ENCODE results near the gene FBXL20. TPM values are rescaled to one million over a fixed set of nuclear protein-coding genes. Genes with fewer than 3 reads are reported as not detected.
A peak's percentile ranks its signal among the peaks of the same experiment; 100 is the strongest.

Gene FBXL20
- total RNA-seq, 1 donor from 2014 or later: 18.3 TPM

DNA sequence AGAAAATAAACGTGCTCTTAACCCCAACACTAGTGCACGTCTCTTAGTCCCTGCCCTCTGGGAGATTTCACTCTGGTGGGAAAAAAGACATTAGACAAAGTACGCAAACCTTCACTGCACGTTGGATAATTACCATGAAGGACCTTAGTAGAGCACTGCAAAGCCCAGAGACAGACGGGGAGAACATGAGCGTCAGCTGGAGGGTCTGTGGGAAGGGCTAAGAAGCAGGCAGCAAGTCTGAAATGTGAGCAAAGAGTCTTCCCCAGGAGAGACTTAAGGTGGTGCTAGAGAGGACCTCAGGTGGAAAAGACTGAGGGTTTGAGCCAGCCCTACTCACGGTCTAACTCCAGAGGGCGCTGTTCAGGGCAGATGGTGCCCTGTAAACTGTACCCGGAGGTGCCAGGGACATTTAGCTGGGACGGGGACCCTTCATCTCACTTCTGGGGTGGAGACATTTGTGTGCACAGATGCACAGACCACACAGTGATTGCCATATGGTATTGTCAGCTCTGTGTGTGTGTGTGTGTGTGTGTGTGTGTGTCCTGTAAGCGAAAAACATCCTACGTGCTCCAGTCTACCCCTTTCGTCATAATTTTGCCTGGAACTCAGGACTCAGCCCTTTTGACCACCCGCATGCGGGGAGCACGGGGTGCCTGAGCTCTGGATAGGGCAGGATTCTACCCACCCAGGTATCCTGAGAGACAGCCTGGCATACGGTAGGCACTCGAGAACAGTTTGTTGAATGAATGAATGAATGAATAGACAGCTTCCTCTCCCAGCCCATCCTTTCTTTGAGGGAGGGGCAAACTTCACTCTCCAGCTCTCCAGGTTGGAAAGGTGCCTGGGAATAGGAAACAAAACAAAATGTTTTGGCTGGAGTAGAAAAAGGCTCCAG lies 165.6 kb downstream of the FBXL20 start:
- H3K27ac ChIP-seq (ENCODE audit: low read depth, low read length): no peak overlapping the region
- no peaks in the 10 kb centered on the region for H3K9me3 ChIP-seq (ENCODE audit: insufficient read depth, low read depth, low read length)
- H3K9ac ChIP-seq (ENCODE audit: low read length): no peak overlapping the region
- no peak for TF ChIP-seq EZH2 (IDR thresholded peaks at IDR 0.05; ENCODE audit: insufficient read depth, low read length)
- TF ChIP-seq, protein P1, sequence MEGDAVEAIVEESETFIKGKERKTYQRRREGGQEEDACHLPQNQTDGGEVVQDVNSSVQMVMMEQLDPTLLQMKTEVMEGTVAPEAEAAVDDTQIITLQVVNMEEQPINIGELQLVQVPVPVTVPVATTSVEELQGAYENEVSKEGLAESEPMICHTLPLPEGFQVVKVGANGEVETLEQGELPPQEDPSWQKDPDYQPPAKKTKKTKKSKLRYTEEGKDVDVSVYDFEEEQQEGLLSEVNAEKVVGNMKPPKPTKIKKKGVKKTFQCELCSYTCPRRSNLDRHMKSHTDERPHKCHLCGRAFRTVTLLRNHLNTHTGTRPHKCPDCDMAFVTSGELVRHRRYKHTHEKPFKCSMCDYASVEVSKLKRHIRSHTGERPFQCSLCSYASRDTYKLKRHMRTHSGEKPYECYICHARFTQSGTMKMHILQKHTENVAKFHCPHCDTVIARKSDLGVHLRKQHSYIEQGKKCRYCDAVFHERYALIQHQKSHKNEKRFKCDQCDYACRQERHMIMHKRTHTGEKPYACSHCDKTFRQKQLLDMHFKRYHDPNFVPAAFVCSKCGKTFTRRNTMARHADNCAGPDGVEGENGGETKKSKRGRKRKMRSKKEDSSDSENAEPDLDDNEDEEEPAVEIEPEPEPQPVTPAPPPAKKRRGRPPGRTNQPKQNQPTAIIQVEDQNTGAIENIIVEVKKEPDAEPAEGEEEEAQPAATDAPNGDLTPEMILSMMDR (IDR thresholded peaks at IDR 0.05; ENCODE audit: insufficient read depth, low read depth, low read length): peak; percentile 77
- no peak overlapping the region for H3K27ac Mint-ChIP-seq (ENCODE audit: unreplicated experiment)
- H3K4me3 ChIP-seq (ENCODE audit: insufficient read depth, low read depth, low read length): no peak overlapping the region
- FAIRE-seq (no peak), DNase-seq (ENCODE audit: low read depth) (peak; percentile 35)
- H4K20me1 ChIP-seq (ENCODE audit: insufficient read depth, low read length): no peaks in the 10 kb centered on the region
- no peaks in the 10 kb centered on the region for H3K9me3 Mint-ChIP-seq (ENCODE audit: unreplicated experiment)
- peaks cover 11% of the 10 kb centered on the region for H3K4me1 ChIP-seq (ENCODE audit: insufficient read depth, low read length)
- peaks cover 3% of the 10 kb centered on the region for H3K27me3 ChIP-seq (ENCODE audit: insufficient read depth, low read length)
- H3K27me3 Mint-ChIP-seq (ENCODE audit: low read depth, unreplicated experiment): peaks cover 31% of the 10 kb centered on the region
- no peaks in the 10 kb centered on the region for H3K36me3 Mint-ChIP-seq (ENCODE audit: low read depth, unreplicated experiment)
- H3K4me2 ChIP-seq (ENCODE audit: low read length): no peak overlapping the region
- H3K36me3 ChIP-seq (ENCODE audit: insufficient read depth, low read length): no peaks in the 10 kb centered on the region
- H2AFZ ChIP-seq (ENCODE audit: low read depth, low read length): no peak overlapping the region
- H3K4me3 Mint-ChIP-seq (ENCODE audit: unreplicated experiment): no peak overlapping the region
- H3K4me1 Mint-ChIP-seq (ENCODE audit: low read depth, unreplicated experiment): peaks cover 3% of the 10 kb centered on the region
- no peaks in the 10 kb centered on the region for H3K79me2 ChIP-seq (ENCODE audit: insufficient read depth, low read length)

DNA sequence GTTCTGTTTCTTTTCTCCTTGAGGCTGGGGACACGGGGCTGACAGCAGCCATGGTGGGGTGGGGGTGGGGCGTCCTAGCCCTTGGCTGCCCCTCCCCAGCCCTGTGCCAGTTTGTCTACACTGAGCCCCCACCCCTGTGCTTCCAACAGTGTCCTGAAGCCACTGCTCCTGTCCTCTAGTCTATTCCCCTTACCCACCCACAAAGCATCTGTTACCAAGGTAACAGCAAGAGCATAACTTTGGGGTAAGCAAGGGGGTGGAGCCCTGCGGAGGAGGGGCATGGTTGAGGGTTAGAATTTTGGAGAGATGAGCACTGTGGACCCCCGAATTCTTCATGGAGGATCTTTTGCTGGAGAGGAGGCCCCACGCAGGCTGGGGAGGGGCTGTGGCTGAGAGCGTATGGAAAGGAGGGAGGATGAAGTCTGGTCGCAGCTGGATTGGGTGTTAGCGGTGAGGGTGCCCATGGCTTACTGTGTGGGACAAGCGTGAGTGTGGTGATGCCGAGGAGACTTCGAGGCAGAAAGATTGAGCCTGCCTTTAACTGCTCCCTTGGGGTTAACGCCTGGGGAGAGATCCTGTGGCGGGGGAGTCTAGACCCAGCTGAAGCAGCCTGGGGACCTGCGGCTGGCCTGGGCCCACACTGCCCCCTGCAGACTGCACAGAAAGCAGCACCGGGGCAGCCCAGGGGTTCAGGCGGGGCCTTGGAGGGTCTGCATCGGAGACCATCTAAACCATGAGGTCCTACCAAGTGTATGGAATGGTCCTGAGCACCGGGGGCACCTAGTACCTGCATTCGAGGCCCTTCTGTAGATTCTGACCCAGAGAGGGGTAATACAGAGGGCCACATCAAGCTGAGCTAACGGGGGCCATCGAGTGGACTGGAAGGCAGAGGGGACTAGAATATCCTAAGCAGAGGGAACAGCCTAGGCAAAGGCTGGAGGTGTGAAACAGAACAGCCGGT lies 169.6 kb downstream of the FBXL20 start:
- H4K20me1 ChIP-seq (ENCODE audit: insufficient read depth, low read length): no peaks in the 10 kb centered on the region
- peak overlapping the region; percentile 3 for H3K9ac ChIP-seq (ENCODE audit: low read length)
- peaks cover 17% of the 10 kb centered on the region for H3K27me3 Mint-ChIP-seq (ENCODE audit: low read depth, unreplicated experiment)
- H3K4me2 ChIP-seq (ENCODE audit: low read length): peak overlapping the region; percentile 65
- H3K4me1 ChIP-seq (ENCODE audit: insufficient read depth, low read length): peaks cover 12% of the 10 kb centered on the region
- no peak overlapping the region for H3K4me3 ChIP-seq (ENCODE audit: insufficient read depth, low read depth, low read length)
- no peak overlapping the region for H3K4me3 Mint-ChIP-seq (ENCODE audit: unreplicated experiment)
- no peak overlapping the region for H3K27ac ChIP-seq (ENCODE audit: low read depth, low read length)
- FAIRE-seq (no peak), DNase-seq (ENCODE audit: low read depth) (no peak)
- TF ChIP-seq, protein P1 (IDR thresholded peaks at IDR 0.05; ENCODE audit: insufficient read depth, low read depth, low read length): peak; percentile 53
- no peak for TF ChIP-seq EZH2 (IDR thresholded peaks at IDR 0.05; ENCODE audit: insufficient read depth, low read length)
- H2AFZ ChIP-seq (ENCODE audit: low read depth, low read length): peak overlapping the region; percentile 56
- H3K27ac Mint-ChIP-seq (ENCODE audit: unreplicated experiment): no peak overlapping the region
- no peaks in the 10 kb centered on the region for H3K36me3 ChIP-seq (ENCODE audit: insufficient read depth, low read length)
- H3K9me3 Mint-ChIP-seq (ENCODE audit: unreplicated experiment): no peaks in the 10 kb centered on the region
- H3K36me3 Mint-ChIP-seq (ENCODE audit: low read depth, unreplicated experiment): no peaks in the 10 kb centered on the region
- no peaks in the 10 kb centered on the region for H3K79me2 ChIP-seq (ENCODE audit: insufficient read depth, low read length)
- H3K4me1 Mint-ChIP-seq (ENCODE audit: low read depth, unreplicated experiment): peaks cover 11% of the 10 kb centered on the region
- H3K9me3 ChIP-seq (ENCODE audit: insufficient read depth, low read depth, low read length): no peaks in the 10 kb centered on the region
- no peaks in the 10 kb centered on the region for H3K27me3 ChIP-seq (ENCODE audit: insufficient read depth, low read length)

Measured in astrocyte (in vitro differentiated cells and primary cell).